Karpas-422 (cell line): Measurements from ENCODE around the gene TBL3. TPM values are rescaled to one million over a fixed set of nuclear protein-coding genes. Genes with fewer than 3 reads are reported as not detected.
"Not testable (repeated sequence)": the region's sequence is repeated elsewhere in the genome, so short reads cannot be mapped to it uniquely, and the experiment has no call there.

Experiments
- DNase-seq: peaks from one replicate; pipeline ENCODE4 v3.0.0-alpha.2; 2015
- H2AFZ ChIP-seq: fragments of 200-600 bp; sonication (generic); 2 replicates; pipeline ENCODE4 v1.6.1; 2014; ENCODE audit warnings: antibody characterized with exemption, low read length, mixed read lengths
- H3K27ac ChIP-seq: fragments of 200-600 bp; sonication (generic); 2 replicates; pipeline ENCODE4 v1.5.1; 2014; ENCODE audit warnings: mild to moderate bottlenecking, low read length, moderate library complexity
- H3K27me3 ChIP-seq: fragments of 200-600 bp; sonication (generic); 2 replicates; pipeline ENCODE4 v1.6.1; 2014; ENCODE audit warnings: low read length, mixed read lengths
- H3K36me3 ChIP-seq: fragments of 200-600 bp; sonication (generic); 2 replicates; pipeline ENCODE4 v1.6.1; 2014; ENCODE audit warnings: low read length, mixed read lengths; ENCODE audit not compliant: insufficient read depth
- H3K4me1 ChIP-seq: fragments of 200-600 bp; sonication (generic); 2 replicates; pipeline ENCODE4 v1.6.1; 2014; ENCODE audit warnings: mild to moderate bottlenecking, low read length, mixed read lengths
- H3K4me2 ChIP-seq: fragments of 200-600 bp; sonication (generic); 2 replicates; pipeline ENCODE4 v1.6.1; 2014; ENCODE audit warnings: low read length, low read depth, mild to moderate bottlenecking; ENCODE audit not compliant: poor library complexity, severe bottlenecking
- H3K4me3 ChIP-seq: fragments of 200-600 bp; sonication (generic); 2 replicates; pipeline ENCODE4 v1.5.1; 2014; ENCODE audit warnings: mild to moderate bottlenecking, antibody characterized with exemption, low read length, mixed read lengths
- H3K79me2 ChIP-seq: fragments of 200-600 bp; sonication (generic); 2 replicates; pipeline ENCODE4 v1.6.1; 2014; ENCODE audit warnings: mild to moderate bottlenecking, low read length, mixed read lengths
- H3K9ac ChIP-seq: fragments of 200-600 bp; sonication (generic); 2 replicates; pipeline ENCODE4 v1.6.0; 2014; ENCODE audit warnings: low read length
- H3K9me2 ChIP-seq: fragments of 200-600 bp; sonication (generic), shearing (Covaris generic); replicated peaks from 2 replicates; pipeline ENCODE4 v1.6.0; 2014; ENCODE audit warnings: mild to moderate bottlenecking, low read length, moderate library complexity; ENCODE audit not compliant: insufficient read depth
- H3K9me3 ChIP-seq: fragments of 300-700, 200-600 bp; sonication (generic); 2 replicates; pipeline ENCODE4 v1.6.1; 2014; ENCODE audit warnings: low read length, mixed read lengths
- H4K20me1 ChIP-seq: fragments of 200-600 bp; sonication (generic); 2 replicates; pipeline ENCODE4 v1.6.1; 2014; ENCODE audit warnings: mild to moderate bottlenecking, antibody characterized with exemption, low read length, low read depth; ENCODE audit not compliant: insufficient read depth
- total RNA-seq: library from RNA; depleted of rRNA; stranded (reverse); fragments of >200 nt; shearing (Covaris generic); gene quantifications from 2 replicates; pipeline ENCODE4 v1.2.3, GENCODE V29; 2014; ENCODE audit warnings: low replicate concordance

Gene TBL3
- total RNA-seq, 1 experiment from 2014 or later = 25.4 TPM

GRCh38 chr16:2008009-2008526 is 36.2 kb downstream of the TBL3 start:
- Histone ChIP-seq H3K9ac (peak overlapping the region; percentile 98), H3K4me1 (peaks cover 55% of the 10 kb centered on the region), H4K20me1 (peaks cover 60% of the 10 kb centered on the region), H3K79me2 (peaks cover 69% of the 10 kb centered on the region), H3K4me3 (peak overlapping the region; percentile 100), H2AFZ (no peak overlapping the region), H3K27me3 (no peaks in the 10 kb centered on the region), H3K9me2 (no peaks in the 10 kb centered on the region), H3K4me2 (peak overlapping the region; percentile 93), H3K27ac (peak overlapping the region; percentile 46; the same call in 1 of the 2 replicates), H3K36me3 (peaks cover 6% of the 10 kb centered on the region), H3K9me3 (no peaks in the 10 kb centered on the region)
- no peak for DNase-seq

DNA sequence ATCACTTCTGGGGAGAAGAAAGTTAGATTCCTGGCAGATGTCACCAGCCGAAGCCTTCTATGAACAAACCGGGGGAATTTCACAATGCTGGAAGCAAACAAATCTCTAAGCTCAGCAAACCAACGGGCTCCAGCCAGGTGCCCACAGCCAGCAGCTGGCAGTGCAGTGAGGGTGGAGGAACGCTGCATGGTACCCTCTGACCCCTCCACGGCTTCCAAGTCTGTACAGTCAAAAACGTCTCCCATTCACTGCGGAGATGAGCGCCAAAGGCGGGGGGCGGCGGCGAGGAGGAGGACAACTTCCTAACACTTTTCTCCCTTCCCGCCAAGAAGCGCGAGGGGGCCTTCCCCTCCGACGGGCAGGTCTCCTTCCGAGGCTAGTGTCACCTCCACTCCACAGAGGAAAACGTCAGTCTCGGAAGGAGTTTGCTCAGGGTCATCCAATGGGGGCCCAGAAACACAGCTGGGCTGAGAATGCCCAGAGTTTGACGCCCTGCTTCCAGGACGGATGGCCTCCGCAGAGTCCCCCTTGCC is 36.8 kb downstream of the TBL3 start:
- Histone ChIP-seq H3K4me3 (peak overlapping the region; percentile 100), H3K4me1 (peaks cover 55% of the 10 kb centered on the region), H4K20me1 (peaks cover 53% of the 10 kb centered on the region), H3K9me2 (no peaks in the 10 kb centered on the region), H3K27ac (peak overlapping the region; percentile 46; the same call in 1 of the 2 replicates), H3K27me3 (no peaks in the 10 kb centered on the region), H3K9me3 (no peaks in the 10 kb centered on the region), H3K4me2 (peak overlapping the region; percentile 93), H3K36me3 (no peaks in the 10 kb centered on the region), H2AFZ (no peak overlapping the region), H3K9ac (peak overlapping the region; percentile 98), H3K79me2 (peaks cover 63% of the 10 kb centered on the region)
- DNase-seq = peak; percentile 66

- Histone ChIP-seq H3K9me3 (no peaks in the 10 kb centered on the region), H3K27ac (peak overlapping the region; percentile 46; the same call in 1 of the 2 replicates), H3K4me3 (peak overlapping the region; percentile 100), H3K4me2 (peak overlapping the region; percentile 93), H2AFZ (no peak overlapping the region), H3K27me3 (no peaks in the 10 kb centered on the region), H3K9ac (peak overlapping the region; percentile 98), H3K9me2 (no peaks in the 10 kb centered on the region), H3K4me1 (peaks cover 51% of the 10 kb centered on the region), H3K36me3 (no peaks in the 10 kb centered on the region), H3K79me2 (peaks cover 62% of the 10 kb centered on the region), H4K20me1 (peaks cover 50% of the 10 kb centered on the region)
- no peak for DNase-seq
These were observed 37.4 kb downstream of the TBL3 start for GRCh38 chr16:2009164-2009711.

- peaks cover 56% of the 10 kb centered on the region for H3K79me2 ChIP-seq
- peaks cover 42% of the 10 kb centered on the region for H4K20me1 ChIP-seq
These were observed 38.1 kb downstream of the TBL3 start, which contains the start of gene ZNF598 for GRCh38 chr16:2009791-2010510. ZNF598 (minus strand) TSS chr16:2009821.

DNA sequence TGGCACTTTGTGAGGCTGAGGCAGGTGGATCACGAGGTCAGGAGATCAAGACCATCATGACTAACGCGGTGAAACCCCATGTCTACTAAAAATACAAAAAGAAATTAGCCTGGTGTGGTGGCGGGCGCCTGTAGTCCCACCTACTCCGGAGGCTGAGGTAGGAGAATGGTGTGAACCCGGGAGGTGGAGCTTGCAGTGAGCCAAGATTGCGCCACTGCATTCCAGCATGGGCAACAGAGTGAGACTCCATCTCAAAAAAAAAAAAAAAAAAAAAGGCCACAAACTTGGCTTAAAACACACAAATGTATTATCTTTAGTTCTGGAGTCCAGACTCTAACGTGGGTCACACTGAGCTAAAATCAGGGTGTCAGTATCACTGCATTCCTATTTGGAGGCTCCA is 39.9 kb downstream of the TBL3 start:
- not testable (repeated sequence) for H3K27ac ChIP-seq, H3K9me2 ChIP-seq, H3K9me3 ChIP-seq, H3K9ac ChIP-seq, H2AFZ ChIP-seq, H3K4me2 ChIP-seq, DNase-seq, H3K27me3 ChIP-seq, H3K36me3 ChIP-seq, H3K4me3 ChIP-seq
- Histone ChIP-seq H4K20me1 (peaks cover 26% of the 10 kb centered on the region), H3K4me1 (peaks cover 29% of the 10 kb centered on the region), H3K79me2 (peaks cover 38% of the 10 kb centered on the region)

More at GRCh38 chr16:2009791-2010510, 38.1 kb downstream of the TBL3 start, which contains the start of gene ZNF598:
- H3K4me1 ChIP-seq = peaks cover 46% of the 10 kb centered on the region
- H3K27me3 ChIP-seq = no peaks in the 10 kb centered on the region
- no peak within 1 kb of the TSS; the same call in 1 of the 2 replicates for H2AFZ ChIP-seq
- H3K4me3 ChIP-seq = peak within 1 kb of the TSS; percentile 100
- peak within 1 kb of the TSS; percentile 93 for H3K4me2 ChIP-seq
- DNase-seq = peak; percentile 95
- no peaks in the 10 kb centered on the region for H3K9me2 ChIP-seq
- peak within 1 kb of the TSS; percentile 98 for H3K9ac ChIP-seq
- H3K27ac ChIP-seq = peak within 1 kb of the TSS; percentile 57
- H3K9me3 ChIP-seq = no peaks in the 10 kb centered on the region
- no peaks in the 10 kb centered on the region for H3K36me3 ChIP-seq

DNA sequence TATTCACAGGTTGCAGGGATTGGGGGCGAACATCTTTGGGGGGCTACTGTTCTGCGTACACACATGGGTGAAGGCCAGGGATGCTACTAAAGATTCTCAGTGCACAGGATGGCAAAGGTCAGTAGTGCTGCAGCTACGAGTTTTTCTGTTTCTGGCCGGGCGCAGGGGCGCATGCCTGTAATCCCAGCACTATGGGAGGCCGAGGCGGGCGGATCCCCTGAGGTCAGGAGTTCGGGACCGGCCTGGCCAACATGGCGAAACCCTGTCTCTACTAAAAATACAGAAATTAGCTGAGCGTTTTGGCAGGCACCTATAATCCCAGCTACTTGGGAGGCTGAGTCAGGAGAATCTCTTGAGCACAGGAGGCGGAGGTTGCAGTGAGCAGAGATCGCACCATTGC is 41.7 kb downstream of the TBL3 start:
- no peaks in the 10 kb centered on the region for H3K9me2 ChIP-seq
- H2AFZ ChIP-seq = no peak overlapping the region
- peaks cover 20% of the 10 kb centered on the region for H3K79me2 ChIP-seq
- peaks cover 11% of the 10 kb centered on the region for H3K4me1 ChIP-seq
- no peaks in the 10 kb centered on the region for H3K36me3 ChIP-seq
- no peak for DNase-seq
- H3K27me3 ChIP-seq = no peaks in the 10 kb centered on the region
- peaks cover 8% of the 10 kb centered on the region for H4K20me1 ChIP-seq
- no peak overlapping the region for H3K27ac ChIP-seq
- H3K4me3 ChIP-seq = no peak overlapping the region
- H3K4me2 ChIP-seq = no peak overlapping the region
- no peak overlapping the region for H3K9ac ChIP-seq
- no peaks in the 10 kb centered on the region for H3K9me3 ChIP-seq

GRCh38 chr16:2015117-2015946 is 43.5 kb downstream of the TBL3 start:
- no peaks in the 10 kb centered on the region for H3K36me3 ChIP-seq
- no peaks in the 10 kb centered on the region for H3K9me2 ChIP-seq
- peaks cover 6% of the 10 kb centered on the region for H3K4me1 ChIP-seq
- no peaks in the 10 kb centered on the region for H4K20me1 ChIP-seq
- peaks cover 5% of the 10 kb centered on the region for H3K79me2 ChIP-seq
- no peak overlapping the region for H2AFZ ChIP-seq
- no peak overlapping the region for H3K4me3 ChIP-seq
- no peak for DNase-seq
- H3K9ac ChIP-seq = no peak overlapping the region
- H3K27me3 ChIP-seq = no peaks in the 10 kb centered on the region
- no peak overlapping the region for H3K4me2 ChIP-seq
- H3K27ac ChIP-seq = no peak overlapping the region
- no peaks in the 10 kb centered on the region for H3K9me3 ChIP-seq

DNA sequence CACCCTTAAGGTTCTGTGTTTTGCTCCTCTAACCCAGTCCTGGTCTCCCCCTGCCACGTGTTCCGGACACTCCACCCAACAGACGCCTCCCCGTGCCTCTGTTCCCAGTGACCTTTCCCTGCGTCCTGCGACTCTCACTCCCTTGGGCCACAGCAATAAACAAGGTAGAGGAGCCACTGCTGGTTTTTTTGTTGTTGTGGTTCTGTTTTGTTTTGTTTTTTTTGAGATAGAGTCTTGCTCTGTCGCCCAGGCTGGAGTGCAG is 44.0 kb downstream of the TBL3 start:
- Histone ChIP-seq H3K4me2 (no peak overlapping the region), H3K27ac (no peak overlapping the region), H3K9ac (no peak overlapping the region), H4K20me1 (no peaks in the 10 kb centered on the region), H3K79me2 (no peaks in the 10 kb centered on the region), H3K9me2 (no peaks in the 10 kb centered on the region), H3K9me3 (no peaks in the 10 kb centered on the region), H3K36me3 (no peaks in the 10 kb centered on the region), H3K4me3 (no peak overlapping the region), H3K27me3 (no peaks in the 10 kb centered on the region), H3K4me1 (peaks cover under 1% of the 10 kb centered on the region), H2AFZ (no peak overlapping the region)
- no peak for DNase-seq
